Measurements from ENCODE around the gene GZMM. TPM values are rescaled to one million over a fixed set of nuclear protein-coding genes. Genes with fewer than 3 reads are reported as not detected.

GZMM gene
- total and polyA plus RNA-seq, 2 of the 13 experiments (the other 11 are each of a cell fraction or from before 2014, with no cell fraction given), result 0.07 TPM; not detected in 1

DNA sequence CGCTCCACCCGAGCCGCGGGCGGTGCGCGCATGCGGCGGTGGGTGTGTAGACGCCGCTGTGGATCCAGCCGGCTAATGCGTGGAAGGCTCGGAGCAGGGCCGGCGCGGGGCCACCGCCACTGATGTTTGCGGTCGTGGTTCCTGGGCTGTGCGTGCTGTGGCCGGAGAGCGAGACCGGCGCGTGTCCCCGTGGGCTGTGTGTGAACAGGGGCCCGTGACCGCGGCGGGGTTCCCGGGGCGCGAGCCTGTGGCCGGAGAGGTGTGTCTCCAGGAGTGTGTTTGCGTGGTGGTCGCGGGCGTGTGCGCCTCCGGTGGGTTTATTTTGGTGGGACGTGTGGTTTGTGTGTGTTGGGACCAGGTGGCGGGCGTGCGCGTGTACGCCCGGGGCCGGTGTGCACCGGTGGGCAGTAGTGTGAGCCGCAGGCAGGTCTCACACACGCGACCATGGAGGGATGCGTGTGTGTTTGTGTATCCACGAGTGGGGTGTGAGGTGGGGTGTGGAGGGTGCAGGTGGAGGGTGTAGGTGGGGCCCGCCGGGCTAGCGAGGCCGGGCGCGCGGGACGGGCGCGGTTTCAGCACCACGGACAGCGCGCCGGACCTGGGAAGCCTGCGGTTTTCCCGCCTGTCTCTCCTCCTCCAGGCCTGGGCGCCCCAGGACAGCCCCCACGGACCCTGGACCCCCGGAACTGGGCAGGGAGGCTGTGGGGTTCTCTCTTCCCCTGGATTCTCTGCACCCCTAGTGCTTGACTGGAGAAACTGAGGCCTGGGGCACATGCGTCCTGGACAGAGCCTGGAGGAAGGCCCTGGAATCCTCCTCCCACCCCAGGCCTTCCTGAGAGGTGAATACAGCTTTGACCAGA, 47.5 kb downstream of the GZMM start (continued):
- TF ChIP-seq ZNF616 (CRISPR knock-in tag; IDR thresholded peaks at IDR 0.05; ENCODE audit: low read depth) (no peak), REXO4 (CRISPR knock-in tag; IDR thresholded peaks at IDR 0.05; ENCODE audit: borderline replicate concordance) (no peak; the same call in 1 of the 2 replicates), NBN (conservative IDR thresholded peaks at IDR 0.05) (no peak), ZNF260 (CRISPR knock-in tag; IDR thresholded peaks at IDR 0.05; ENCODE audit: borderline replicate concordance, low read depth) (no peak), ZNF709 (CRISPR knock-in tag; IDR thresholded peaks at IDR 0.05) (peak; percentile 48; the same call in 1 of the 2 replicates), ZNF629 (CRISPR knock-in tag; conservative IDR thresholded peaks at IDR 0.05) (no peak), ZNF792 (CRISPR knock-in tag; IDR thresholded peaks at IDR 0.05) (0 out of 2 replicates have a peak, but pooled peaks have one; percentile 62), YEATS2 (CRISPR knock-in tag; IDR thresholded peaks at IDR 0.05; ENCODE audit: borderline replicate concordance) (0 out of 2 replicates have a peak, but pooled peaks have one; percentile 24), ZNF746 (CRISPR knock-in tag; IDR thresholded peaks at IDR 0.05) (peak; percentile 47; the same call in 1 of the 2 replicates), ARNT2 (CRISPR knock-in tag; IDR thresholded peaks at IDR 0.05; ENCODE audit: low read depth) (peak; percentile 86), ZNF768 (CRISPR knock-in tag; IDR thresholded peaks at IDR 0.05) (peak; percentile 68; the same call in 1 of the 2 replicates), FOXK2 (IDR thresholded peaks at IDR 0.05) (no peak), ZNF570 (CRISPR knock-in tag; IDR thresholded peaks at IDR 0.05; ENCODE audit: borderline replicate concordance) (no peak), ZMYM2 (CRISPR knock-in tag; IDR thresholded peaks at IDR 0.05) (no peak), SNAI1 (CRISPR knock-in tag; IDR thresholded peaks at IDR 0.05; ENCODE audit: borderline replicate concordance) (peak; percentile 95; the same call in 1 of the 2 replicates), TCF7L2 (IDR thresholded peaks at IDR 0.05; ENCODE audit: low read depth, low read length) (no peak), RFX1 (IDR thresholded peaks at IDR 0.05) (no peak), ZNF672 (CRISPR knock-in tag; IDR thresholded peaks at IDR 0.05) (no peak), KDM6A (CRISPR knock-in tag; IDR thresholded peaks at IDR 0.05; ENCODE audit: low read depth) (no peak), ZNF20 (CRISPR knock-in tag; IDR thresholded peaks at IDR 0.05) (no peak)
- TF ChIP-seq, protein P1, sequence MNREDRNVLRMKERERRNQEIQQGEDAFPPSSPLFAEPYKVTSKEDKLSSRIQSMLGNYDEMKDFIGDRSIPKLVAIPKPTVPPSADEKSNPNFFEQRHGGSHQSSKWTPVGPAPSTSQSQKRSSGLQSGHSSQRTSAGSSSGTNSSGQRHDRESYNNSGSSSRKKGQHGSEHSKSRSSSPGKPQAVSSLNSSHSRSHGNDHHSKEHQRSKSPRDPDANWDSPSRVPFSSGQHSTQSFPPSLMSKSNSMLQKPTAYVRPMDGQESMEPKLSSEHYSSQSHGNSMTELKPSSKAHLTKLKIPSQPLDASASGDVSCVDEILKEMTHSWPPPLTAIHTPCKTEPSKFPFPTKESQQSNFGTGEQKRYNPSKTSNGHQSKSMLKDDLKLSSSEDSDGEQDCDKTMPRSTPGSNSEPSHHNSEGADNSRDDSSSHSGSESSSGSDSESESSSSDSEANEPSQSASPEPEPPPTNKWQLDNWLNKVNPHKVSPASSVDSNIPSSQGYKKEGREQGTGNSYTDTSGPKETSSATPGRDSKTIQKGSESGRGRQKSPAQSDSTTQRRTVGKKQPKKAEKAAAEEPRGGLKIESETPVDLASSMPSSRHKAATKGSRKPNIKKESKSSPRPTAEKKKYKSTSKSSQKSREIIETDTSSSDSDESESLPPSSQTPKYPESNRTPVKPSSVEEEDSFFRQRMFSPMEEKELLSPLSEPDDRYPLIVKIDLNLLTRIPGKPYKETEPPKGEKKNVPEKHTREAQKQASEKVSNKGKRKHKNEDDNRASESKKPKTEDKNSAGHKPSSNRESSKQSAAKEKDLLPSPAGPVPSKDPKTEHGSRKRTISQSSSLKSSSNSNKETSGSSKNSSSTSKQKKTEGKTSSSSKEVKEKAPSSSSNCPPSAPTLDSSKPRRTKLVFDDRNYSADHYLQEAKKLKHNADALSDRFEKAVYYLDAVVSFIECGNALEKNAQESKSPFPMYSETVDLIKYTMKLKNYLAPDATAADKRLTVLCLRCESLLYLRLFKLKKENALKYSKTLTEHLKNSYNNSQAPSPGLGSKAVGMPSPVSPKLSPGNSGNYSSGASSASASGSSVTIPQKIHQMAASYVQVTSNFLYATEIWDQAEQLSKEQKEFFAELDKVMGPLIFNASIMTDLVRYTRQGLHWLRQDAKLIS (CRISPR knock-in tag; IDR thresholded peaks at IDR 0.05), result no peak
- TF ChIP-seq, protein P2, sequence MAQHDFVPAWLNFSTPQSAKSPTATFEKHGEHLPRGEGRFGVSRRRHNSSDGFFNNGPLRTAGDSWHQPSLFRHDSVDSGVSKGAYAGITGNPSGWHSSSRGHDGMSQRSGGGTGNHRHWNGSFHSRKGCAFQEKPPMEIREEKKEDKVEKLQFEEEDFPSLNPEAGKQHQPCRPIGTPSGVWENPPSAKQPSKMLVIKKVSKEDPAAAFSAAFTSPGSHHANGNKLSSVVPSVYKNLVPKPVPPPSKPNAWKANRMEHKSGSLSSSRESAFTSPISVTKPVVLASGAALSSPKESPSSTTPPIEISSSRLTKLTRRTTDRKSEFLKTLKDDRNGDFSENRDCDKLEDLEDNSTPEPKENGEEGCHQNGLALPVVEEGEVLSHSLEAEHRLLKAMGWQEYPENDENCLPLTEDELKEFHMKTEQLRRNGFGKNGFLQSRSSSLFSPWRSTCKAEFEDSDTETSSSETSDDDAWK (CRISPR knock-in tag; IDR thresholded peaks at IDR 0.05), result no peak
- TF ChIP-seq, protein P3, sequence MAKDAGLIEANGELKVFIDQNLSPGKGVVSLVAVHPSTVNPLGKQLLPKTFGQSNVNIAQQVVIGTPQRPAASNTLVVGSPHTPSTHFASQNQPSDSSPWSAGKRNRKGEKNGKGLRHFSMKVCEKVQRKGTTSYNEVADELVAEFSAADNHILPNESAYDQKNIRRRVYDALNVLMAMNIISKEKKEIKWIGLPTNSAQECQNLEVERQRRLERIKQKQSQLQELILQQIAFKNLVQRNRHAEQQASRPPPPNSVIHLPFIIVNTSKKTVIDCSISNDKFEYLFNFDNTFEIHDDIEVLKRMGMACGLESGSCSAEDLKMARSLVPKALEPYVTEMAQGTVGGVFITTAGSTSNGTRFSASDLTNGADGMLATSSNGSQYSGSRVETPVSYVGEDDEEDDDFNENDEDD (CRISPR knock-in tag; IDR thresholded peaks at IDR 0.05; ENCODE audit: borderline replicate concordance), result peak; percentile 49; the same call in 1 of the 2 replicates
- TF ChIP-seq, protein P4, sequence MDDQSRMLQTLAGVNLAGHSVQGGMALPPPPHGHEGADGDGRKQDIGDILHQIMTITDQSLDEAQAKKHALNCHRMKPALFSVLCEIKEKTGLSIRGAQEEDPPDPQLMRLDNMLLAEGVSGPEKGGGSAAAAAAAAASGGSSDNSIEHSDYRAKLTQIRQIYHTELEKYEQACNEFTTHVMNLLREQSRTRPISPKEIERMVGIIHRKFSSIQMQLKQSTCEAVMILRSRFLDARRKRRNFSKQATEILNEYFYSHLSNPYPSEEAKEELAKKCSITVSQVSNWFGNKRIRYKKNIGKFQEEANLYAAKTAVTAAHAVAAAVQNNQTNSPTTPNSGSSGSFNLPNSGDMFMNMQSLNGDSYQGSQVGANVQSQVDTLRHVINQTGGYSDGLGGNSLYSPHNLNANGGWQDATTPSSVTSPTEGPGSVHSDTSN (CRISPR knock-in tag; IDR thresholded peaks at IDR 0.05; ENCODE audit: borderline replicate concordance), result peak; percentile 89

Data from HepG2 (cell line).